CD14-positive monocyte (primary cell): ENCODE measurements around the gene LEF1. TPM values are rescaled to one million over a fixed set of nuclear protein-coding genes. Genes with fewer than 3 reads are reported as not detected.

Source experiments
- DNase-seq, 3 donors: peaks; one replicate each; pipeline ENCODE4 v3.0.0-alpha.2; 2011 to 2022
- H2AFZ ChIP-seq: 2 replicates; pipeline ENCODE4 v1.6.0; 2012; ENCODE audit warnings: mild to moderate bottlenecking, low read depth, low read length, inconsistent platforms; ENCODE audit not compliant: insufficient read depth, poor library complexity, severe bottlenecking
- H3K27ac ChIP-seq, 2 donors: 1 replicate in 1 of 2; 2 replicates in 1 of 2; pipeline ENCODE4 v1.5.1; 2012 to 2013; ENCODE audit warnings: low read length in 2 of 2, control low read depth in 1 of 2, inconsistent platforms in 1 of 2, low read depth in 1 of 2, mild to moderate bottlenecking in 1 of 2
- H3K27me3 ChIP-seq, 2 donors: one replicate each; pipeline versions ENCODE4 v1.6.0 to v1.6.1; 2011 to 2013; ENCODE audit warnings: low read length in 2 of 2; ENCODE audit not compliant: control insufficient read depth in 2 of 2, insufficient read depth in 2 of 2
- H3K36me3 ChIP-seq, 2 donors: replicated peaks in 1 of 2; 1 replicate in 1 of 2; 2 replicates in 1 of 2; pipeline versions ENCODE4 v1.5.1 to v1.6.1; 2012 to 2013; ENCODE audit warnings: low read length in 2 of 2, control low read depth in 1 of 2, inconsistent platforms in 1 of 2, mild to moderate bottlenecking in 1 of 2; ENCODE audit not compliant: insufficient read depth in 2 of 2, control insufficient read depth in 1 of 2
- H3K4me1 ChIP-seq, 2 donors: 1 replicate in 1 of 2; 2 replicates in 1 of 2; pipeline versions ENCODE4 v1.5.1 to v1.6.1; 2012 to 2013; ENCODE audit warnings: low read length in 2 of 2, control low read depth in 1 of 2, inconsistent platforms in 1 of 2, mild to moderate bottlenecking in 1 of 2, moderate library complexity in 1 of 2; ENCODE audit not compliant: insufficient read depth in 2 of 2, control insufficient read depth in 1 of 2
- H3K4me2 ChIP-seq: replicated peaks from 2 replicates; pipeline ENCODE3; 2012; ENCODE audit warnings: low read length, moderate library complexity, mild to moderate bottlenecking; ENCODE audit not compliant: poor library complexity, severe bottlenecking; ENCODE audit errors: extremely low read depth
- H3K4me3 ChIP-seq, 3 experiments: fragments of 200-600 bp in 1 of 3; sonication (generic) in 1 of 3; replicated peaks in 1 of 3; 1 replicate in 2 of 3; 2 replicates in 1 of 3; pipeline ENCODE4 v1.5.1; 2011 to 2013; ENCODE audit warnings: low read length in 3 of 3, mild to moderate bottlenecking in 3 of 3, control low read depth in 2 of 3, low read depth in 2 of 3, inconsistent platforms in 1 of 3, moderate library complexity in 1 of 3
- H3K79me2 ChIP-seq: 2 replicates; pipeline ENCODE4 v1.6.0; 2012; ENCODE audit warnings: mild to moderate bottlenecking, control low read depth, inconsistent platforms, low read length, moderate library complexity; ENCODE audit not compliant: insufficient read depth
- H3K9ac ChIP-seq: 2 replicates; pipeline ENCODE4 v1.6.0; 2017; ENCODE audit warnings: low read length, mild to moderate bottlenecking; ENCODE audit not compliant: insufficient read depth, poor library complexity, severe bottlenecking
- H3K9me3 ChIP-seq, 2 donors: replicated peaks in 1 of 2; 1 replicate in 1 of 2; 2 replicates in 1 of 2; pipeline versions ENCODE4 v1.5.1 to v1.6.1; 2012 to 2013; ENCODE audit warnings: low read length in 2 of 2, control low read depth in 1 of 2; ENCODE audit not compliant: control insufficient read depth in 1 of 2, insufficient read depth in 1 of 2
- H4K20me1 ChIP-seq: 2 replicates; pipeline ENCODE4 v1.6.0; 2012; ENCODE audit warnings: mild to moderate bottlenecking, low read length, control low read depth, moderate library complexity; ENCODE audit not compliant: insufficient read depth
- H3K27ac Mint-ChIP-seq, 7 donors: one replicate each; pipeline ENCODE4 v1.8.0; 2020; ENCODE audit warnings: mild to moderate bottlenecking in 7 of 7, mixed read lengths in 7 of 7, moderate library complexity in 6 of 7, inconsistent platforms in 2 of 7
- H3K27me3 Mint-ChIP-seq, 3 donors: one replicate each; pipeline ENCODE4 v1.8.0; 2021 to 2022; ENCODE audit warnings: low read depth in 3 of 3, mild to moderate bottlenecking in 3 of 3, mixed read lengths in 3 of 3, moderate library complexity in 3 of 3, inconsistent platforms in 1 of 3
- H3K36me3 Mint-ChIP-seq, 2 donors: one replicate each; pipeline ENCODE4 v1.8.0; 2020; ENCODE audit warnings: mixed read lengths in 2 of 2, inconsistent platforms in 1 of 2, mild to moderate bottlenecking in 1 of 2
- H3K4me1 Mint-ChIP-seq: one replicate; pipeline ENCODE4 v1.8.0; 2020; ENCODE audit warnings: mild to moderate bottlenecking, mixed read lengths
- H3K4me3 Mint-ChIP-seq, 2 donors: one replicate each; pipeline ENCODE4 v1.8.0; 2020; ENCODE audit warnings: mild to moderate bottlenecking in 2 of 2, mixed read lengths in 2 of 2, moderate library complexity in 1 of 2
- H3K9me3 Mint-ChIP-seq, 7 donors: one replicate each; pipeline ENCODE4 v1.8.0; 2020 to 2022; ENCODE audit warnings: mixed read lengths in 7 of 7, mild to moderate bottlenecking in 6 of 7, moderate library complexity in 6 of 7, inconsistent platforms in 2 of 7
- CTCF ChIP-seq: fragments of 200-600 bp; IDR thresholded peaks from one replicate; pipeline ENCODE4 v1.8.0; 2022; ENCODE audit warnings: antibody characterized with exemption, mild to moderate bottlenecking
- WGBS: methylation state at CpG from one replicate; pipeline ENCODE4 v1.1.5; 2013; ENCODE audit warnings: missing lambda C conversion rate; ENCODE audit not compliant: insufficient coverage; 5-methylcytosine and 5-hydroxymethylcytosine counted together
- intact Hi-C, 2 donors: fragments of 100-400 bp; cut with micrococcal nuclease; formaldehyde crosslinking; loops; one replicate each; pipeline versions ENCODE4 v1.15.0 to v1.15.1; 2023
- polyA plus RNA-seq, 3 donors: library from polyadenylated mRNA; depleted of rRNA in 1 of 3; unstranded in 2 of 3; stranded (reverse) in 1 of 3; fragments of 300-500 nt in 2 of 3; fragments of >200 nt in 1 of 3; fragmentation: Illumina TruSeq in 2 of 3; gene quantifications; 1 replicate in 2 of 3; 2 replicates in 1 of 3; pipeline ENCODE4 v1.2.3, GENCODE V29; 2012 to 2021

LEF1 gene
- polyA plus RNA-seq, 3 donors: 0.29 to 1.3 (median 0.61) TPM

- peaks cover 5 to 32% of the 10 kb centered on the region in 2 donors for H3K36me3 ChIP-seq
- no peaks in the 10 kb centered on the region for H3K4me1 Mint-ChIP-seq
Observed at GRCh38 chr4:108035691-108036090, 133.0 kb downstream of the LEF1 start.

GRCh38 chr4:108034565-108034964 is 134.2 kb downstream of the LEF1 start:
- no peaks in the 10 kb centered on the region for H3K9me3 ChIP-seq
- intact Hi-C loops: no loop called here
- Mint-ChIP-seq H3K27ac (no peak overlapping the region), H3K4me1 (no peaks in the 10 kb centered on the region), H3K9me3 (no peaks in the 10 kb centered on the region), H3K27me3 (no peaks in the 10 kb centered on the region), H3K4me3 (no peak overlapping the region), H3K36me3 (peaks cover 21 to 23% of the 10 kb centered on the region in 2 donors)
- no peaks in the 10 kb centered on the region for H3K79me2 ChIP-seq
- H4K20me1 ChIP-seq: no peaks in the 10 kb centered on the region
- no peak overlapping the region for H3K4me3 ChIP-seq
- 87% methylated on average over 3 of the region's 7 CpGs for WGBS
- no peak overlapping the region for H3K27ac ChIP-seq
- no peak overlapping the region for H3K4me2 ChIP-seq
- no peak for TF ChIP-seq CTCF
- H3K27me3 ChIP-seq: no peaks in the 10 kb centered on the region
- peaks cover 5 to 34% of the 10 kb centered on the region in 2 donors for H3K36me3 ChIP-seq
- H3K9ac ChIP-seq: no peak overlapping the region
- no peak for DNase-seq
- no peak overlapping the region for H2AFZ ChIP-seq
- no peaks in the 10 kb centered on the region for H3K4me1 ChIP-seq

More at GRCh38 chr4:108035691-108036090, 133.0 kb downstream of the LEF1 start:
- no peak for DNase-seq
- Histone ChIP-seq H2AFZ (no peak overlapping the region), H4K20me1 (no peaks in the 10 kb centered on the region), H3K9ac (no peak overlapping the region), H3K27ac (no peak overlapping the region), H3K4me1 (no peaks in the 10 kb centered on the region), H3K9me3 (no peaks in the 10 kb centered on the region), H3K27me3 (no peaks in the 10 kb centered on the region), H3K79me2 (no peaks in the 10 kb centered on the region), H3K4me3 (no peak overlapping the region), H3K4me2 (no peak overlapping the region)
- 51% methylated on average over 6 of the region's 6 CpGs for WGBS
- Mint-ChIP-seq H3K4me3 (no peak overlapping the region), H3K36me3 (peaks cover 16 to 20% of the 10 kb centered on the region in 2 donors), H3K9me3 (peaks cover 0 to 2% (median 0%) of the 10 kb centered on the region in 7 donors), H3K27ac (no peak overlapping the region), H3K27me3 (peaks cover 0 to 1% (median 0%) of the 10 kb centered on the region in 3 donors)
- TF ChIP-seq CTCF: no peak
- intact Hi-C loops: no loop called here
